Neural progenitor cell (in vitro differentiated cells): ENCODE measurements around the gene DNAH9.

Source experiments
- CTCF ChIP-seq: fragments of 200-600 bp; sonication (generic); IDR thresholded peaks from 2 replicates; pipeline ENCODE4 v1.5.1; 2017; ENCODE audit warnings: antibody characterized with exemption, mild to moderate bottlenecking
- EZH2 ChIP-seq: fragments of 200-600 bp; sonication (generic); IDR thresholded peaks from 2 replicates; pipeline ENCODE4 v1.6.1; 2017; ENCODE audit warnings: antibody characterized with exemption, mild to moderate bottlenecking, moderate library complexity
- EZH2phosphoT487 ChIP-seq: fragments of 200-600 bp; sonication (generic); IDR thresholded peaks from 2 replicates; pipeline ENCODE4 v1.6.1; 2017; ENCODE audit warnings: antibody characterized with exemption

- no peak for TF ChIP-seq CTCF
- TF ChIP-seq EZH2: no peak
- TF ChIP-seq EZH2phosphoT487: no peak
Observed at GRCh38 chr17:11857006-11857405, 258.7 kb downstream of the DNAH9 start.
